ENCODE data around the gene PTPRD.

- TF ChIP-seq CTCF (conservative IDR thresholded peaks at IDR 0.05 in 1 of 2, IDR thresholded peaks at IDR 0.05 in 1 of 2; ENCODE audit: extremely low read depth in 1 of 2, insufficient read depth in 1 of 2, low read depth in 1 of 2, low read length in 2 of 2) (no peak), EZH2 (IDR thresholded peaks at IDR 0.05; ENCODE audit: borderline replicate concordance, low read length) (no peak)
Measured at GRCh38 chr9:9286001-9286400, 1326.8 kb downstream of the PTPRD start.
